K562 (cell line): ENCODE data around the gene ZDHHC8. TPM values are rescaled to one million over a fixed set of nuclear protein-coding genes. Genes with fewer than 3 reads are reported as not detected.
A peak's percentile ranks its signal among the peaks of the same experiment; 100 is the strongest.

Experiments used
- CHCHD3 ChIP-seq: fragments of 250-450 bp; sonication (Bioruptor Pico); IDR thresholded peaks from 2 replicates; pipeline ENCODE4 v2.1.2; 2022; ENCODE audit warnings: mild to moderate bottlenecking
- CTCFL ChIP-seq: IDR thresholded peaks from 2 replicates; pipeline ENCODE4 v1.6.1; 2011; ENCODE audit warnings: borderline replicate concordance, low read depth, mild to moderate bottlenecking, moderate library complexity, low read length; ENCODE audit not compliant: insufficient read depth, poor library complexity, severe bottlenecking
- ELF4 ChIP-seq: fragments of 450-650 bp; formaldehyde crosslinking; IDR thresholded peaks from 2 replicates; pipeline ENCODE4 v1.4.0; 2022; ENCODE audit warnings: missing genetic modification characterization
- GABPA ChIP-seq: fragments of 200-800 bp; sonication (Bioruptor generic); conservative IDR thresholded peaks from 2 replicates; pipeline ENCODE4 v1.6.1; 2016; ENCODE audit warnings: low read depth, missing genetic modification characterization, missing compliant biosample characterization
- GABPB2 ChIP-seq: fragments of 250-450 bp; sonication (Bioruptor Pico); conservative IDR thresholded peaks from 2 replicates; pipeline ENCODE4 v1.5.1; 2021; ENCODE audit warnings: mild to moderate bottlenecking
- HLTF ChIP-seq: fragments of 450-650 bp; IDR thresholded peaks from 2 replicates; pipeline ENCODE4 v1.6.1; 2016
- OTX1 ChIP-seq: fragments of 450-650 bp; formaldehyde crosslinking; IDR thresholded peaks from 2 replicates; pipeline ENCODE4 v1.4.0; 2022; ENCODE audit warnings: mild to moderate bottlenecking
- POLR2A ChIP-seq: fragments of 450-650 bp; conservative IDR thresholded peaks from 2 replicates; pipeline ENCODE4 v1.6.1; 2016
- PPARD ChIP-seq: fragments of 250-450 bp; sonication (Bioruptor Pico); IDR thresholded peaks from 2 replicates; pipeline ENCODE4 v1.8.0; 2022; ENCODE audit warnings: inconsistent platforms, mild to moderate bottlenecking, moderate library complexity
- SMAD3 ChIP-seq: fragments of 450-650 bp; formaldehyde crosslinking; conservative IDR thresholded peaks from 2 replicates; pipeline ENCODE4 v1.4.0; 2020; ENCODE audit warnings: mild to moderate bottlenecking
- TFAP4 ChIP-seq: sonication (generic); formaldehyde crosslinking; IDR thresholded peaks from 2 replicates; pipeline ENCODE4 v1.8.0; 2022; ENCODE audit warnings: missing genetic modification reagents, mild to moderate bottlenecking, moderate library complexity, borderline replicate concordance
- ZBTB34 ChIP-seq: fragments of 250-450 bp; sonication (Bioruptor Pico); IDR thresholded peaks from 2 replicates; pipeline ENCODE4 v1.8.0; 2021; ENCODE audit warnings: mild to moderate bottlenecking, moderate library complexity
- ZBTB43 ChIP-seq: sonication (generic); formaldehyde crosslinking; IDR thresholded peaks from 2 replicates; pipeline ENCODE4 v1.8.0; 2023; ENCODE audit warnings: mild to moderate bottlenecking, missing genetic modification reagents
- ZBTB9 ChIP-seq: fragments of 450-650 bp; formaldehyde crosslinking; IDR thresholded peaks from 2 replicates; pipeline ENCODE4 v1.4.0; 2020; ENCODE audit warnings: mild to moderate bottlenecking, moderate library complexity
- ZMIZ1 ChIP-seq, 2 experiments: fragments of 150-350 bp in 1 of 2; IDR thresholded peaks; 2 replicates each; pipeline ENCODE4 v1.6.1; 2012 to 2016; ENCODE audit warnings: low read depth in 2 of 2, low read length in 2 of 2, mild to moderate bottlenecking in 1 of 2, moderate library complexity in 1 of 2
- ZNF134 ChIP-seq: fragments of 250-450 bp; sonication (Bioruptor Pico); conservative IDR thresholded peaks from 2 replicates; pipeline ENCODE4 v1.4.0; 2020
- ZNF695 ChIP-seq: fragments of 450-650 bp; formaldehyde crosslinking; IDR thresholded peaks from 2 replicates; pipeline ENCODE4 v1.4.0; 2020; ENCODE audit warnings: mild to moderate bottlenecking, moderate library complexity
- polyA plus RNA-seq, 8 experiments: library from polyadenylated mRNA; depleted of rRNA in 4 of 8; stranded (reverse) in 5 of 8; unstranded in 3 of 8; fragments of >200 nt; fragmentation: Nextera tagmentation in 2 of 8; fragmentation: Illumina TruSeq in 1 of 8; extraction: Ambion mirVana in 2 of 8; extraction: Trizol in 1 of 8; gene quantifications; 2 replicates each; pipeline versions ENCODE4 v1.2.1 to v1.2.3, GENCODE V29; 2011 to 2014; ENCODE audit warnings: inconsistent platforms in 1 of 8, missing spikeins in 1 of 8
- total RNA-seq, 7 experiments: library from RNA; depleted of rRNA in 6 of 7; stranded (reverse); fragments of >200 nt in 6 of 7; fragmentation: Illumina TruSeq in 2 of 7; extraction: Trizol in 2 of 7; gene quantifications; 2 replicates each; pipeline versions ENCODE4 v1.2.1 to v1.2.3, GENCODE V29; 2011 to 2021; ENCODE audit warnings: low replicate concordance in 1 of 7

Gene ZDHHC8
- total and polyA plus RNA-seq, 9 of the 15 experiments (the other 6 are each of a cell fraction or from before 2014, with no cell fraction given) = 0.04 to 109 (median 16.4) TPM

- TF ChIP-seq CHCHD3 = peak; percentile 73
- peak; percentile 74; the same call in 1 of the 2 replicates for TF ChIP-seq ZBTB9
- no peak for TF ChIP-seq ZBTB43 (CRISPR knock-in tag)
- 0 out of 4 replicates have a peak, but pooled peaks of 1 of the 2 experiments have one; percentile 12 for TF ChIP-seq ZMIZ1 (IDR thresholded peaks at IDR 0.05; ENCODE audit: low read depth in 2 of 2, low read length in 2 of 2)
- no peak for TF ChIP-seq ZBTB34
- TF ChIP-seq ZNF695 (CRISPR knock-in tag) = peak; percentile 63; the same call in 1 of the 2 replicates
- TF ChIP-seq HLTF = 0 out of 2 replicates have a peak, but pooled peaks have one; percentile 28
- no peak for TF ChIP-seq PPARD
- TF ChIP-seq TFAP4 = no peak
- TF ChIP-seq POLR2A = peak; percentile 87
- TF ChIP-seq ELF4 (CRISPR knock-in tag) = no peak; the same call in 1 of the 2 replicates
- peak; percentile 50; the same call in 1 of the 2 replicates for TF ChIP-seq SMAD3
- TF ChIP-seq ZNF134 (CRISPR knock-in tag) = no peak
- no peak for TF ChIP-seq CTCFL
- peak; percentile 55; the same call in 1 of the 2 replicates for TF ChIP-seq OTX1 (CRISPR knock-in tag)
- no peak for TF ChIP-seq GABPA
- TF ChIP-seq GABPB2 (CRISPR knock-in tag) = peak; percentile 6; the same call in 1 of the 2 replicates
Measured at GRCh38 chr22:20111045-20111688, 20.4 kb upstream of the ZDHHC8 start (continued).
